Measurements from ENCODE around the gene GPRIN3. TPM values are rescaled to one million over a fixed set of nuclear protein-coding genes. Genes with fewer than 3 reads are reported as not detected.

The GPRIN3 gene
- total RNA-seq, 3 donors from 2014 or later: 3.3 to 13.2 (median 4.0) TPM

DNA sequence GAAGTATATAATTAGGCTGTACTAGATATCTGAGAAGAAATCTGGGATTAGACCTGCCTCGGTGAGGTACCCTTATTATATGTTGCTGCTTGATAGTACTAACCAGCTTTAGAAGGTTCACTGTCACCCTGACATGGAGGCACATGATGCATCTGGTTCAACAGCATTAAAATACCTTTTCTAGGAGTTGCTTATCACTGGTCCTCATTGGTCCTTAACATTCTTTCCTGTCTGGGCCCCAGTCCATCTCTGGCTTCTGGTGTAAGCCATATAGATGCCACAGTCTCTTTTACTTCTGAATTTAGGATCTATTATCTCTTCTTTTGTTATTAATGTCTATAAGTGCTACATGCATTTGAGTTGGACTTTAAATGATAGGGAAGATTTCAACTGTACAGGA lies 40.2 kb downstream of the GPRIN3 start:
- DNase-seq (ENCODE audit: low spot score in 2 of 2): no peak
- H3K27ac ChIP-seq: no peak overlapping the region
- H3K36me3 ChIP-seq: no peaks in the 10 kb centered on the region
- TF ChIP-seq POLR2A (IDR thresholded peaks at IDR 0.05): no peak
- TF ChIP-seq POLR2AphosphoS5 (IDR thresholded peaks at IDR 0.05): no peak
- no peaks in the 10 kb centered on the region for H3K4me1 ChIP-seq
- H3K9me3 ChIP-seq: no peaks in the 10 kb centered on the region
- H3K4me3 ChIP-seq: no peak overlapping the region
- no peaks in the 10 kb centered on the region for H3K27me3 ChIP-seq
- intact Hi-C loops (cut with DNase I; ENCODE audit: low total_unique reads): loop anchor here (10.0 kb wide), 1 partner anchor 393 kb away; no protein-coding TSS in a partner anchor

DNA sequence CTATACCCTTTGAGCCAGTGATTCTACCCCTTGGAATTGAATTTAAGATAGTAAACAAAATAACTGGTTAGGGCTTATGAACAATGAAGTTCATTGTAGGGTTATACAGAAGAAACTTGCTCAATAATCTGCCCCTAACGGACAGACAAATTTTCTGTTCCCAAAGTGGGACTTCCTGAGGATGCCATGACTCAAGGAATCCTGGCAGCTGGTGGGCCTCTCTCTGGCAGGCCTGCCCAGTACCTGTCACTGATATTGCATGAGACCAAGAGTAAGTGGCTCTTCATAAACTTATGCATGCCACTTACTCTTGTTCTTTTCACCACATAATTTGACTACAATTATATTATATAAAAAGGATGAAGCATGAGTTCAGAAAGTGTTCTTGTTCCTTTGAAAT lies 41.5 kb downstream of the GPRIN3 start:
- H3K4me3 ChIP-seq: no peak overlapping the region
- no peak for DNase-seq (ENCODE audit: low spot score in 2 of 2)
- H3K4me1 ChIP-seq: no peaks in the 10 kb centered on the region
- H3K27me3 ChIP-seq: no peaks in the 10 kb centered on the region
- intact Hi-C loops (cut with DNase I; ENCODE audit: low total_unique reads): loop anchor here (10.0 kb wide), 1 partner anchor 391 kb away; no protein-coding TSS in a partner anchor
- no peak overlapping the region for H3K27ac ChIP-seq
- TF ChIP-seq POLR2A (IDR thresholded peaks at IDR 0.05) (no peak), POLR2AphosphoS5 (IDR thresholded peaks at IDR 0.05) (no peak), CTCF (IDR thresholded peaks at IDR 0.05) (no peak)
- H3K9me3 ChIP-seq: no peaks in the 10 kb centered on the region
- H3K36me3 ChIP-seq: no peaks in the 10 kb centered on the region

GRCh38 chr4:89263265-89263664 lies 44.3 kb downstream of the GPRIN3 start:
- Histone ChIP-seq H3K27ac (no peak overlapping the region), H3K9me3 (no peaks in the 10 kb centered on the region), H3K27me3 (no peaks in the 10 kb centered on the region), H3K4me1 (no peaks in the 10 kb centered on the region), H3K36me3 (no peaks in the 10 kb centered on the region), H3K4me3 (no peak overlapping the region)
- no peak for TF ChIP-seq CTCF (IDR thresholded peaks at IDR 0.05)
- no peak for TF ChIP-seq POLR2A (IDR thresholded peaks at IDR 0.05)
- no peak for TF ChIP-seq POLR2AphosphoS5 (IDR thresholded peaks at IDR 0.05)
- intact Hi-C loops (cut with DNase I; ENCODE audit: low total_unique reads): loop anchor here (10.0 kb wide), 1 partner anchor 388 kb away; no protein-coding TSS in a partner anchor
- no peak for DNase-seq (ENCODE audit: low spot score in 2 of 2)

DNA sequence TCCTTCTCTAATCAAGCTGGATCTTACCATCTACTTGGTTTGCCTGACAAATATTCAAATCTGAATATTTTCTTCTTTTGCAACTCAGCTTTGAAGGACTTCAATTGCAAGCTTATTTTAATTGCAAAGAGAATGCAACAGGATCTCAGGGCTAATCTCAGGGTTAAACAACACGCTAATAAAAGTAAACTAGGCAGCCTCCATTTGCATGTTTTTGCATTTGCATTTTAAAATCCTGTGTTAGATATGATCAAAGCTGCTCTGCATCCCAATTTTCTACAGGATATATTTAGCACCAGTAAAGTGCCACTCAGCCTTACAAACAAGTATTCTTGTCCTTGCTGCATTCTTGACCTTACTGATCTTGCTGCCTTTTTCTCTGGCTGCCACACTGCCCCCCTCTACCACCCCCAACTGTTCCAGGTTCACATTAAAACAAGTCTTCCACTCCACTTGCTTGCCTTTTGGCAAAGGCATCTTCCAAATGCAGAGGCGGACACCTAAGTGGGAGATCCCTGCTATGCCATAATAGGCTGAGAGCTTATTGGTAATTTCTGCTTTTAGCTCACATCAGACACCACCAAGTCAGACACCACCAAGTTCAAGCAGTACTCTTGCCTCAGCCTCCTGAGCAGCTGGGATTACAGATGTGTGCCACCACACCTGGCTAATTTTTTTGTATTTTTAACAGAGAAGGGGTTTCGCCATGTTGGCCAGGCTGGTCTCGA lies 48.1 kb downstream of the GPRIN3 start:
- no peak overlapping the region for H3K4me3 ChIP-seq
- H3K36me3 ChIP-seq: no peaks in the 10 kb centered on the region
- H3K27ac ChIP-seq: no peak overlapping the region
- no peaks in the 10 kb centered on the region for H3K27me3 ChIP-seq
- no peaks in the 10 kb centered on the region for H3K4me1 ChIP-seq
- DNase-seq (ENCODE audit: low spot score in 2 of 2): no peak
- no peak for TF ChIP-seq POLR2AphosphoS5 (IDR thresholded peaks at IDR 0.05)
- TF ChIP-seq CTCF (IDR thresholded peaks at IDR 0.05): no peak
- no peak for TF ChIP-seq POLR2A (IDR thresholded peaks at IDR 0.05)
- no peaks in the 10 kb centered on the region for H3K9me3 ChIP-seq
- intact Hi-C loops (cut with DNase I; ENCODE audit: low total_unique reads): loop anchor here (10.0 kb wide), 1 partner anchor 385 kb away; no protein-coding TSS in a partner anchor

- Histone ChIP-seq H3K9me3 (no peaks in the 10 kb centered on the region), H3K4me1 (no peaks in the 10 kb centered on the region), H3K27ac (no peak overlapping the region), H3K27me3 (no peaks in the 10 kb centered on the region), H3K36me3 (no peaks in the 10 kb centered on the region), H3K4me3 (no peak overlapping the region)
- intact Hi-C loops (cut with DNase I; ENCODE audit: low total_unique reads): no loop called here
- TF ChIP-seq POLR2A (IDR thresholded peaks at IDR 0.05) (no peak), POLR2AphosphoS5 (IDR thresholded peaks at IDR 0.05) (no peak), CTCF (IDR thresholded peaks at IDR 0.05) (no peak)
- DNase-seq (ENCODE audit: low spot score in 2 of 2): no peak
These were observed 49.1 kb downstream of the GPRIN3 start for GRCh38 chr4:89258506-89258905.
